Nephron (organoid): Measurements from ENCODE around the gene ATP2C1.

Source experiments
- H3K27ac Mint-ChIP-seq, 3 experiments: 2 replicates each; pipeline ENCODE4 v1.8.0; 2020; ENCODE audit warnings: mixed read lengths in 3 of 3, mild to moderate bottlenecking in 2 of 3, moderate library complexity in 1 of 3
- H3K27me3 Mint-ChIP-seq: 2 replicates; pipeline ENCODE4 v1.8.0; 2021; ENCODE audit warnings: low read depth, mild to moderate bottlenecking, moderate library complexity, mixed read lengths
- H3K36me3 Mint-ChIP-seq: 2 replicates; pipeline ENCODE4 v1.8.0; 2020; ENCODE audit warnings: low read depth, mixed read lengths
- H3K4me1 Mint-ChIP-seq: 2 replicates; pipeline ENCODE4 v1.8.0; 2020; ENCODE audit warnings: mixed read lengths
- H3K4me3 Mint-ChIP-seq, 3 experiments: 2 replicates each; pipeline ENCODE4 v1.8.0; 2020; ENCODE audit warnings: mild to moderate bottlenecking in 3 of 3, mixed read lengths in 3 of 3, moderate library complexity in 2 of 3
- H3K9me3 Mint-ChIP-seq: 2 replicates; pipeline ENCODE4 v1.8.0; 2020; ENCODE audit warnings: mixed read lengths
- CTCF ChIP-seq, 3 experiments: fragments of 200-600 bp; sonication (generic); IDR thresholded peaks; one replicate each; pipeline ENCODE4 v1.5.0; 2021; ENCODE audit warnings: antibody characterized with exemption in 3 of 3; ENCODE audit not compliant: unreplicated experiment in 3 of 3

ATP2C1 gene

DNA sequence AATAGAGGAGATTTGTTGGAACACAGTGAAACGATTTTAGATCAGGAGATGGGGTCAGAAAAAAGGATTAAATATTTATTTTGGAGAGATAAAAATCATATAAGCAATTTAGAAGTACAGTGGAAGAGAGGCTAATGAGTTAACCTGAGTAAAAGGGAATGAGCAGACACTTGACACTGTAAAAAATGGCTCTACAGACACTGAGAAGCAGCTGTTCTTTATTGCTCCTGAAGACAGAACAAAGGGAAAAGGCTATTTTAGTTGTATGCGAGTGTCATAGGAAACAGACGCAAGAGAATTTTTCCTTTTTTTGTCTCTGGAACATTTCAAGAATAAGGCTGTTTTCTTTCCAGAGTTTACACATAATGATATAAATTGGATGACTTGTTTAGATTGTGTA is 98.5 kb downstream of the ATP2C1 start:
- Mint-ChIP-seq H3K36me3 (peaks cover 28% of the 10 kb centered on the region), H3K27ac (peak overlapping the region in 2 of 3 experiments; percentile 1 to 32), H3K27me3 (no peaks in the 10 kb centered on the region)

DNA sequence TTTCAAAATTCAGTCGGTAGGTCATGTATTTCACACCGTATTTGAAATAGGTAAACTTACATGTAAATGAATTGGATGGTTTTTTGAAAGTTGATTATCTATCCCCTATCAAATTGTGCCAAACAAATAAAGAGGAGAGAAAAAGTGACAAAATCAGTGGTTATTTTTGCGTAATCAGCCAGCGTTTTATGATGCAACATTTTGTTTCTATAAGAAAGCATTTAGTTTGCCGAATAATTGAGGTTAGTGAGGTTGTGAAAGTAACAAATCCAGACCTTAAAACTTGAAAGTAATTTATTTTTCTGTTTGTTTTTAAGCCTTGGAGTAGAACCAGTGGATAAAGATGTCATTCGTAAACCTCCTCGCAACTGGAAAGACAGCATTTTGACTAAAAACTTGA is 103.4 kb downstream of the ATP2C1 start:
- peaks cover 37% of the 10 kb centered on the region for H3K36me3 Mint-ChIP-seq
- H3K27ac Mint-ChIP-seq: no peak overlapping the region
- H3K27me3 Mint-ChIP-seq: no peaks in the 10 kb centered on the region
- H3K4me1 Mint-ChIP-seq: peaks cover under 1% of the 10 kb centered on the region
- no peak for TF ChIP-seq CTCF (IDR thresholded peaks at IDR 0.05; ENCODE audit: unreplicated experiment in 3 of 3)
- no peak overlapping the region for H3K4me3 Mint-ChIP-seq
- no peaks in the 10 kb centered on the region for H3K9me3 Mint-ChIP-seq

More for the DNA sequence above, 98.5 kb downstream of the ATP2C1 start:
- Mint-ChIP-seq H3K4me1 (peaks cover 22% of the 10 kb centered on the region), H3K4me3 (no peak overlapping the region), H3K9me3 (no peaks in the 10 kb centered on the region)
- no peak for TF ChIP-seq CTCF (IDR thresholded peaks at IDR 0.05; ENCODE audit: unreplicated experiment in 3 of 3)

DNA sequence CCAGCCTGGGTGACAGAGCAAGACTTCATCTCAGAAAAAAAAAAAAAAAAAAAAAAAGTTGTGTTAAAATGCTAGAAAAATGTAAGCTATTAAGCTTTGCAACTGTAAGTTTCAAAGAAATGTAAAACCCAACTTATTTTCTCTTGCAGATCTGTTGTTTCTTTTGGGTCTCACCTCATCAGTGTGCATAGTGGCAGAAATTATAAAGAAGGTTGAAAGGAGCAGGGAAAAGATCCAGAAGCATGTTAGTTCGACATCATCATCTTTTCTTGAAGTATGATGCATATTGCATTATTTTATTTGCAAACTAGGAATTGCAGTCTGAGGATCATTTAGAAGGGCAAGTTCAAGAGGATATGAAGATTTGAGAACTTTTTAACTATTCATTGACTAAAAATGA is 107.2 kb downstream of the ATP2C1 start:
- no peak overlapping the region for H3K4me3 Mint-ChIP-seq
- H3K4me1 Mint-ChIP-seq: no peaks in the 10 kb centered on the region
- TF ChIP-seq CTCF (IDR thresholded peaks at IDR 0.05; ENCODE audit: unreplicated experiment in 3 of 3): no peak
- peaks cover 45% of the 10 kb centered on the region for H3K36me3 Mint-ChIP-seq
- H3K9me3 Mint-ChIP-seq: no peaks in the 10 kb centered on the region
- no peak overlapping the region for H3K27ac Mint-ChIP-seq
- H3K27me3 Mint-ChIP-seq: no peaks in the 10 kb centered on the region

DNA sequence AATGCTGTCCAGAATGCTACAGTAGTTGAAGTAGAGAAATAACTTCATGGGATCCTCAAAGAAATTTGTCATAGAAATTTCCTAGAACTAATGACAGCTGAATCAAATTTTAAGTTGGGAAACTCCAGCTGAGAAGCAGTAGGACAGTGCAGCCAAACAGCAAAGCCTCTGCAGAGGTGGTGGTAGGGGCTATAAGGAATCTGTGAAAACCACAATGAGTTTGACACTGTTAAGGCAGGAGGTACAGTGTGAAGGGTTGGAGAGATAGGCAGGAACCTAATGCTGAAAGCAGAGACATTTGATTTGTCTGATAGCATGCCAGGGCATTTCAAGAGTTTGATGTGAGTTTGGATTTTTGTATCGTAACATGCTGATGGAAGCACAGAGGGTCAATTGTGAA is 110.7 kb downstream of the ATP2C1 start:
- H3K27me3 Mint-ChIP-seq: no peaks in the 10 kb centered on the region
- H3K4me3 Mint-ChIP-seq: no peak overlapping the region
- TF ChIP-seq CTCF (IDR thresholded peaks at IDR 0.05; ENCODE audit: unreplicated experiment in 3 of 3): no peak
- no peak overlapping the region for H3K27ac Mint-ChIP-seq
- no peaks in the 10 kb centered on the region for H3K9me3 Mint-ChIP-seq
- H3K36me3 Mint-ChIP-seq: peaks cover 47% of the 10 kb centered on the region
- H3K4me1 Mint-ChIP-seq: no peaks in the 10 kb centered on the region

DNA sequence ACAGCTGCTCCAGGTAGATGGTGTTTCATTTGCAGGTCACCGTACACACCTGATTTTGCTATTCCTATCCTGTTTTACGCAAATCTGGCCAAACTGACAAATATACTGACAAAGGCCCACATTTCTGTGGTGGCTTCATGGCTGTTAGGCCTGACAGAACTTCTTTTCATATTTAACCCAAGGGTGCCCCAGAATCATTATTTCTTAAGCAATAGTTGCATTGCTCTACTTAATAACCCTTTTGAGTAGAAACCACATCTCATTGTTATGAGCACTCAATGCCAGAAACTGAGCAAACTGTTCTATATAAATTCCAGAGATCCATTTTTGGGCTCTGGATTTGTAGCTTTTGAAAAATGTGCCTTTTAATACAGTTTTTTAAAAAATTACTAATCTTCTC is 113.4 kb downstream of the ATP2C1 start:
- H3K27me3 Mint-ChIP-seq: no peaks in the 10 kb centered on the region
- H3K4me3 Mint-ChIP-seq: no peak overlapping the region
- no peaks in the 10 kb centered on the region for H3K9me3 Mint-ChIP-seq
- H3K36me3 Mint-ChIP-seq: peaks cover 49% of the 10 kb centered on the region
- no peaks in the 10 kb centered on the region for H3K4me1 Mint-ChIP-seq
- no peak overlapping the region for H3K27ac Mint-ChIP-seq
- no peak for TF ChIP-seq CTCF (IDR thresholded peaks at IDR 0.05; ENCODE audit: unreplicated experiment in 3 of 3)

DNA sequence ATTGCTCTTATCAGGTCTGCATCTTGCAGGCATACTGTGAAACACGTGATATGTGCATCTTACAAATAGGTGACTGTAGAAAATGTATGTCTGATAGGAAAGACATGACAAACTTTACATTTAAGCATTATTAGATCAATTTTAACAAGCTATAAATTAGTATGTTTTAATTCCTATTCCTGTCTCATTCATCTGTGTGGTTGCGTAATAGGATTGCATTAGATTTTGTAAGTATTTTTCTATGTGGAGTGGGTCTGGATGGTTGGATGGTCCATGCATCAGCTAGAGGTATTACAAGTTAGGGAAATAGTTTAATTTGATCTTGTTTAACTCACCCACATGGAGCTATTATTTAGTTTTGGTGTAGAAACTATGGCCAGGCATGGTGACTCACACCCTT is 113.9 kb downstream of the ATP2C1 start:
- Mint-ChIP-seq H3K27ac (no peak overlapping the region), H3K9me3 (no peaks in the 10 kb centered on the region), H3K27me3 (no peaks in the 10 kb centered on the region), H3K36me3 (peaks cover 54% of the 10 kb centered on the region), H3K4me3 (no peak overlapping the region), H3K4me1 (no peaks in the 10 kb centered on the region)
- TF ChIP-seq CTCF (IDR thresholded peaks at IDR 0.05; ENCODE audit: unreplicated experiment in 3 of 3): no peak
